HG02970 (cell line): Measurements from ENCODE around the gene RRP7A.
A peak's percentile ranks its signal among the peaks of the same experiment; 100 is the strongest.
"Not testable (repeated sequence)": the region's sequence is repeated elsewhere in the genome, so short reads cannot be mapped to it uniquely, and the experiment has no call there.

Source experiments
- ATAC-seq: cut with Tn5 transposase; IDR thresholded peaks from one replicate; pipeline ENCODE4 v1.9.1; 2021; ENCODE audit warnings: mild to moderate bottlenecking, moderate library complexity, moderate number of reproducible peaks; ENCODE audit not compliant: unreplicated experiment, low FRiP score

The RRP7A gene

DNA sequence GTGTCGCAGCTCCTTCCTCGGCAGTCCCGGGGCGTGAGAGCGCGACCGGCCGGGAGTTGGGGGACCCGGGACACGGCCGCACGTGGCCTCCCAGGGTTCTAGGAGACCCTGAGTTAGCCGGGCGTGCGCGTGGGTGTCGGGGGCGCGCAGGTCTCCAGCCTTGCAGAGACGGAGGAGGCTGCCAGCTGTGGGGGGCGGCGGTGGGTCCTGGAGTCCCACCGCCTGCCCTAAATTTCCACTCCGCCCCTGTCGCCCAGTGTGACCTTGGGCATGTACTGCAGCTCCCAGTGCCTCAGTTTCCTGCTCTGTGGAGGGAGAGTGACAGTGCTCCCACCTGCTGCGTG lies 18.8 kb downstream of the RRP7A start:
- no peak for ATAC-seq

GRCh38 chr22:42500161-42500835 lies 19.3 kb downstream of the RRP7A start:
- ATAC-seq, result peak; percentile 56

GRCh38 chr22:42499773-42500160 lies 19.8 kb downstream of the RRP7A start:
- not testable (repeated sequence) for ATAC-seq

- ATAC-seq, result not testable (repeated sequence)
These were observed 24.0 kb downstream of the RRP7A start for GRCh38 chr22:42495533-42496141.

GRCh38 chr22:42493393-42493792 lies 26.2 kb downstream of the RRP7A start:
- no peak for ATAC-seq

GRCh38 chr22:42492323-42492690 lies 27.3 kb downstream of the RRP7A start:
- ATAC-seq, result no peak

GRCh38 chr22:42490243-42490832 lies 29.3 kb downstream of the RRP7A start:
- no peak for ATAC-seq

- no peak for ATAC-seq
These were observed 30.6 kb downstream of the RRP7A start for GRCh38 chr22:42489000-42489399.

DNA sequence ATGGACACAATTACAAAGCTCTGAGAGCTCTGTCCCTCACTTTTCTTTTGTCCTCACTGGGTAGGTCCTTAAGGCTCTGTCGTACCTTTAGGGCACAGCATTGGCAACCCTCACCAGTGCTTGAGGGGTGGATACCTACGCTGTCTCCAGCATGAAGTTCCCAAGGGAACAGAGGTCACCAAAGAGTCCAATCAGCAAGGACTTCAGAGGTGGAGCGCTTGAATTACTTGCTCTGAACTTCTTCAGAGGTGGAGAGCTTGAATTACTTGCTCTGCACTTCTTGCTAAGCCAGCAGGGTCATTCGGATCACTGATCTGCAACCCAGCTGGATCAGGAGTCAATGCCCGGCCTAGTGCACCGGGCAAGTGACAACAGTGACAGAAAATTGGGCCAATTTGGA lies 35.1 kb downstream of the RRP7A start:
- ATAC-seq, result no peak

DNA sequence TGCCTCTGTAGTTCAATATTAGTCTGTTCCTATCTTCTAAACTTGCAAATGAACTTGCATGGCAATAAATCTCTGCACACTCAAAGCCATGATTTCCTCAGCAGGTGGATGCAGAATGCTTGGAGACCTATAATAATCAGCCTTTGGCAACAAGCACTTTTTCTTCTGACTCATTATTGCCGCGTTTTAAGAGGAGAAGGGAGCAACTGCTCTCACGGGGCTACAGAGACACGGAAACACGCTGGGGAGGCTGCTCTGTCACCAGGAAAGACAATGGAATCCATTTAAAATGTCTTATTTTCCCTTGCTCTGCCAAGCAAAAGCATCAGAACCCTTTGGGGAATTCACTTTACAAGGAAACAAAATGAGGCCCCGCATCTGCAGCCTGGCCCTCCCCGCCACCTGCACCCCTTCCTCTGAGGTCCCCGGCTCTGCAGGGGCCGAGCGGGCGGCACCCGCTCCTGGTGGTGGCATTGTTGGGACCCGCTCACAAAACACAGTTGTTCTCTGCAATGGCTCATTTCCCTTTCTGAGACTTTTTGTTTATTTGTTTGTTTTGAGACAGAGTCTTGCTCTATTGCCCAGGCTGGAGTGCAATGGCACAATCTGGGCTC lies 35.9 kb downstream of the RRP7A start:
- not testable (repeated sequence) for ATAC-seq

DNA sequence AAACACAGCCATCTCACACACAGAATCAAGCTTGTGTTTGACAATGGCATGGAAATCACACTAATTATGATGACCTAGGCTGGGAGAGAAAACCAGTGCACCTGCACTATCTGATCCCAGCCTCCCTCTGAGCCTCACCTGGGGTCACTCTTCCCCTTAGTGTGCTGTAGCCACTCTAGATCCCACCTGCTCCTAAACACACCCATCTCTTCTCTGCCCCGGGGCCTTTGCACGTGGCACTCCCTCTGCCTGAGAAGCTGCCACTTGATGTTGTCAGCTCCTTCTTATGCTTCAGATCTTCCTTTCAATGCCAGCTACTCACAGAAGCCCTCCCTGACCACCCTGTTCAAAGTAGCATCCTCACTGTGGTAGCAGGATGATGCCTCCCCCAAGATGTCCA lies 44.5 kb downstream of the RRP7A start:
- ATAC-seq, result no peak

- ATAC-seq, result no peak
These were observed 46.0 kb downstream of the RRP7A start for GRCh38 chr22:42473484-42474193.

DNA sequence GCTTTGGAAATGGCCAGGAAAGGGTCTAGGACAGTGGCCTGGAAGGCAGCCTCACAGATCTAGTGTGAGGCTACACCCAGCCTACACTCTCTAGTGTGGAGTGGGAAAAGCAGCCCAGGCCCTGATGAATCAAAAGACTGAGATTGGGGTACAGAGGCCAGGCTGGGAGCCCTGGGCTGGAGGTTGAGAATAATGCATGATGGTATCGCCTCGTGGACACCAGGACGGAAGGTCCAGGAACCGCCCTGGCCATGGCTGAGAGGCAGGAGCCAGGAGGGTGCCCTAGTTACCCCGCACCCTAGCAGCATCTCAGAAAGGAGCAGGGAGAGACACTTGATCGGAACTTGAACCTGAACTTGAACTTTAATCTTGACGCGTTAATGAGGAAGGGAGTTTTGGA lies 46.9 kb downstream of the RRP7A start:
- no peak for ATAC-seq

- no peak for ATAC-seq
These were observed 48.2 kb downstream of the RRP7A start for GRCh38 chr22:42471441-42471840.

DNA sequence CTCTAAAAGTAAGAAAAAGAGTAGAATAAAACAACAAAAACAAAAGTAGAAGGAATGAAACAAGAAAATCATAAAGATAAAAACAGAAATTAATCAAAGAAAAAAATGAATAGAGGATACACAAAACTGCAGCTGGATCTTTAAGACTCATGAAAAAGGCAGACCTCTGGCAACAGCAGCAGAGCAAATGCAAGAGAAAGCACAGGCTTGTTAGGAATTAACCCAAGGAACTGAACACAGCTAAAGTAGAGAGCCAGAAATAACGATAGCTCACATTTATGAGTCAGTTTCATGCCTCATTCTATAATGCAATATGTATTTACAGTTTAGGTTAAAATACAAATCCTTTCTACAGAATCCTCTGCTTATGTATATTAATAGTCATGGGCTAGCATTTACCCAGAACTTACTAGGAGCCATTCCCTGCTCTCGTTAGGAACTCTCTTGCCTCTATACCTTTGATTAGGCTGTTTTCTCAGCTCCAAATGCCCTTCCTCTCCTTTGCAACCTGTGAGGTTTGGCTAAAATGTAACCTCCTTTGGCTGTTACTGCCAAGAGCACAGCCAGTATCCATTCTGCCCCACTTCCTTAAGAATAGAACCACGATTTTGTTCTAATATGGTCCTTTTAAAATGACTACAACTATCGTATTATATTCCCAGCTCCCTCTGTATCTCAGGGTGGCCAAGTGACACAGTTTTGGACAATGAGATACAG lies 49.1 kb downstream of the RRP7A start:
- ATAC-seq, result no peak

- ATAC-seq, result no peak
These were observed 50.8 kb downstream of the RRP7A start for GRCh38 chr22:42468841-42469240.

GRCh38 chr22:42462016-42462415 lies 57.6 kb downstream of the RRP7A start:
- no peak for ATAC-seq

- no peak for ATAC-seq
These were observed 58.1 kb downstream of the RRP7A start for GRCh38 chr22:42461511-42461910.
